ENCODE results near the gene TBR1. TPM values are rescaled to one million over a fixed set of nuclear protein-coding genes. Genes with fewer than 3 reads are reported as not detected.

Gene TBR1
- not detected for polyA plus RNA-seq (2013, experiment 1 of 2)
- not detected for polyA plus RNA-seq (2013, experiment 2 of 2)

GRCh38 chr2:161415987-161416707 is at the start of gene TBR1:
TSS of gene TBR1 (plus strand) at chr2:161416297. CDS start at chr2:161416411, 114 bp downstream.
- Histone ChIP-seq H3K4me3 (ENCODE audit: extremely low read depth, insufficient read depth, low read length, poor library complexity, severe bottlenecking) (no peak within 1 kb of the TSS), H3K27ac (ENCODE audit: low read depth, low read length, severe bottlenecking) (no peak within 1 kb of the TSS), H3K36me3 (ENCODE audit: control insufficient read depth, insufficient read depth, low read length) (peaks cover 3% of the 10 kb centered on the region), H3K4me1 (ENCODE audit: control insufficient read depth, insufficient read depth, low read length, poor library complexity, severe bottlenecking) (peaks cover 10% of the 10 kb centered on the region), H3K9me3 (ENCODE audit: control insufficient read depth, low read length) (no peaks in the 10 kb centered on the region)
- WGBS, 2 experiments (ENCODE audit: insufficient coverage in 2 of 2), result 1% methylated on average over 13 of the region's 16 CpGs

DNA sequence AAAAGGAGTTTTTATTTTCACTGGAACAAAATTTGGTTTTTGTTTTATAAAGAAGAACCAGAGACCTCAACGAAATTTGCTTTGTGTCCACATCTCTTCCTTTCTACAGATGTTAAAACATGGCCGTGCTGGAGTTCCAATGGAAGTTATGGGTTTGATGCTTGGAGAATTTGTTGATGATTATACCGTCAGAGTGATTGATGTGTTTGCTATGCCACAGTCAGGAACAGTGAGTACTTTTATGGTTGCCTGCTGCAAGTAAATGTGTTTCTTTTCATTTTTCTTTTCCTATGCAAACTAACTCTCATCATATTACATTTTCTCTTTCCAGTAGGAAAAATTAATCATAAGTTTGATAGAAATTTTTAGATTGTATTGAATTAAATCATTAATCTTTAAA is 48.4 kb upstream of the TBR1 start:
- peaks cover 27% of the 10 kb centered on the region for H3K36me3 ChIP-seq (ENCODE audit: control insufficient read depth, insufficient read depth, low read length)
- peaks cover 3% of the 10 kb centered on the region for H3K4me1 ChIP-seq (ENCODE audit: control insufficient read depth, insufficient read depth, low read length, poor library complexity, severe bottlenecking)
- H3K4me3 ChIP-seq (ENCODE audit: extremely low read depth, insufficient read depth, low read length, poor library complexity, severe bottlenecking), result no peak overlapping the region
- peaks cover 4% of the 10 kb centered on the region for H3K9me3 ChIP-seq (ENCODE audit: control insufficient read depth, low read length)
- H3K27ac ChIP-seq (ENCODE audit: low read depth, low read length, severe bottlenecking), result no peak overlapping the region
- WGBS, 2 experiments (ENCODE audit: insufficient coverage in 2 of 2), result 75 to 100% methylated on average over 1 to 2 of the region's 3 CpGs

GRCh38 chr2:161369311-161369710 is 46.8 kb upstream of the TBR1 start:
- 0% methylated on average over 1 of the region's 2 CpGs; no CpG with 5 or more reads in 1 of the 2 experiments for WGBS, 2 experiments (ENCODE audit: insufficient coverage in 2 of 2)
- Histone ChIP-seq H3K36me3 (ENCODE audit: control insufficient read depth, insufficient read depth, low read length) (peaks cover 23% of the 10 kb centered on the region), H3K4me3 (ENCODE audit: extremely low read depth, insufficient read depth, low read length, poor library complexity, severe bottlenecking) (no peak overlapping the region), H3K27ac (ENCODE audit: low read depth, low read length, severe bottlenecking) (no peak overlapping the region), H3K4me1 (ENCODE audit: control insufficient read depth, insufficient read depth, low read length, poor library complexity, severe bottlenecking) (peaks cover 3% of the 10 kb centered on the region), H3K9me3 (ENCODE audit: control insufficient read depth, low read length) (no peaks in the 10 kb centered on the region)

- H3K27ac ChIP-seq (ENCODE audit: low read depth, low read length, severe bottlenecking), result no peak overlapping the region
- H3K9me3 ChIP-seq (ENCODE audit: control insufficient read depth, low read length), result no peaks in the 10 kb centered on the region
- peaks cover 3% of the 10 kb centered on the region for H3K4me1 ChIP-seq (ENCODE audit: control insufficient read depth, insufficient read depth, low read length, poor library complexity, severe bottlenecking)
- no CpG with 5 or more reads among the region's 3 CpGs for WGBS, 2 experiments (ENCODE audit: insufficient coverage in 2 of 2)
- peaks cover 28% of the 10 kb centered on the region for H3K36me3 ChIP-seq (ENCODE audit: control insufficient read depth, insufficient read depth, low read length)
- no peak overlapping the region for H3K4me3 ChIP-seq (ENCODE audit: extremely low read depth, insufficient read depth, low read length, poor library complexity, severe bottlenecking)
These were observed 45.1 kb upstream of the TBR1 start for GRCh38 chr2:161370981-161371380.

DNA sequence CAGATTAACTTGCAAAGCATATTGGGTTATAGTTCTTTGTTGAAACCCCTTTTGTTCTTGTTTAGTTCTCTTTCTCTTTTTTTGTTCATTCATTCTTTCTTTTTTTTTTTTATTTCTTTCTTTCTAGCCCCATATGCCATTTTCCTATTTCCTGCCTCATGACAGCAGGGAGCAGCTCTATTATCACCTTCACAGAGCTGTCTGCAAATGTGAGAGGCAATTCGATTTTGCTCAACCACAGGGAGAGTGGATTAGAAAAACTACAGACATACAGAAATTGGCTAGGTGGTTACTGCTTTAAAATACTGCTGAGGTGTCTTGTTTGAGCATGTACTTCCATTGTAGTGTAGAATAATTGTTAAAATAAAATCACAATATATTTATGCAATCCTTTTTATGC is 44.2 kb upstream of the TBR1 start:
- peaks cover 28% of the 10 kb centered on the region for H3K36me3 ChIP-seq (ENCODE audit: control insufficient read depth, insufficient read depth, low read length)
- H3K9me3 ChIP-seq (ENCODE audit: control insufficient read depth, low read length), result no peaks in the 10 kb centered on the region
- peaks cover 3% of the 10 kb centered on the region for H3K4me1 ChIP-seq (ENCODE audit: control insufficient read depth, insufficient read depth, low read length, poor library complexity, severe bottlenecking)
- no peak overlapping the region for H3K27ac ChIP-seq (ENCODE audit: low read depth, low read length, severe bottlenecking)
- no CpG with 5 or more reads among the region's 1 CpG for WGBS, 2 experiments (ENCODE audit: insufficient coverage in 2 of 2)
- no peak overlapping the region for H3K4me3 ChIP-seq (ENCODE audit: extremely low read depth, insufficient read depth, low read length, poor library complexity, severe bottlenecking)

GRCh38 chr2:161373942-161374341 is 42.2 kb upstream of the TBR1 start:
- H3K27ac ChIP-seq (ENCODE audit: low read depth, low read length, severe bottlenecking), result no peak overlapping the region
- H3K36me3 ChIP-seq (ENCODE audit: control insufficient read depth, insufficient read depth, low read length), result peaks cover 32% of the 10 kb centered on the region

GRCh38 chr2:161374446-161374845 is 41.7 kb upstream of the TBR1 start:
- WGBS, 2 experiments (ENCODE audit: insufficient coverage in 2 of 2), result no CpG with 5 or more reads among the region's 1 CpG
- Histone ChIP-seq H3K9me3 (ENCODE audit: control insufficient read depth, low read length) (no peaks in the 10 kb centered on the region), H3K36me3 (ENCODE audit: control insufficient read depth, insufficient read depth, low read length) (peaks cover 34% of the 10 kb centered on the region), H3K27ac (ENCODE audit: low read depth, low read length, severe bottlenecking) (no peak overlapping the region), H3K4me3 (ENCODE audit: extremely low read depth, insufficient read depth, low read length, poor library complexity, severe bottlenecking) (no peak overlapping the region), H3K4me1 (ENCODE audit: control insufficient read depth, insufficient read depth, low read length, poor library complexity, severe bottlenecking) (peaks cover under 1% of the 10 kb centered on the region)

More at GRCh38 chr2:161373942-161374341, 42.2 kb upstream of the TBR1 start:
- Histone ChIP-seq H3K9me3 (ENCODE audit: control insufficient read depth, low read length) (no peaks in the 10 kb centered on the region), H3K4me1 (ENCODE audit: control insufficient read depth, insufficient read depth, low read length, poor library complexity, severe bottlenecking) (peaks cover 3% of the 10 kb centered on the region), H3K4me3 (ENCODE audit: extremely low read depth, insufficient read depth, low read length, poor library complexity, severe bottlenecking) (no peak overlapping the region)

GRCh38 chr2:161379740-161380139 is 36.4 kb upstream of the TBR1 start:
- Histone ChIP-seq H3K36me3 (ENCODE audit: control insufficient read depth, insufficient read depth, low read length) (peaks cover 20% of the 10 kb centered on the region), H3K4me3 (ENCODE audit: extremely low read depth, insufficient read depth, low read length, poor library complexity, severe bottlenecking) (no peak overlapping the region), H3K4me1 (ENCODE audit: control insufficient read depth, insufficient read depth, low read length, poor library complexity, severe bottlenecking) (no peaks in the 10 kb centered on the region), H3K27ac (ENCODE audit: low read depth, low read length, severe bottlenecking) (no peak overlapping the region), H3K9me3 (ENCODE audit: control insufficient read depth, low read length) (no peaks in the 10 kb centered on the region)
- 67% methylated on average over 1 of the region's 2 CpGs; no CpG with 5 or more reads in 1 of the 2 experiments for WGBS, 2 experiments (ENCODE audit: insufficient coverage in 2 of 2)

DNA sequence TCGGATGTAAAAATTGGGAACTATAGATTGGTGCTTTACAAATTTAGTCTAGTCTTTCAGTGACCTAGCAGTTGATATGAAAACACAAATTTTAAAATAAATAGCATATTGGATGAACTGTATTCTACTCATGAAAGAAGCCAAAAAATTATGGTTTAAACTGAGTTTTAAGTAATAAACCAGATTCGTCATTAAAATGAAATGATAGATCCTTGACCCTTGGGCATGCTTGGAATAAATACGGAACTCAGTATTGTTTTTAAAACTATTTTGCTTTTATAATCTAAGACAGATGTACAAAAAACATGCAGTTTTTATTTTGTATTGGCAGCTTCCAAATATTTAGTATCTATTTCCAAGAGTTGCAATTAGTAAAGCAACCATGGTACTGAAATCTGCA is 34.6 kb upstream of the TBR1 start:
- Histone ChIP-seq H3K4me1 (ENCODE audit: control insufficient read depth, insufficient read depth, low read length, poor library complexity, severe bottlenecking) (no peaks in the 10 kb centered on the region), H3K27ac (ENCODE audit: low read depth, low read length, severe bottlenecking) (no peak overlapping the region), H3K9me3 (ENCODE audit: control insufficient read depth, low read length) (no peaks in the 10 kb centered on the region), H3K4me3 (ENCODE audit: extremely low read depth, insufficient read depth, low read length, poor library complexity, severe bottlenecking) (no peak overlapping the region), H3K36me3 (ENCODE audit: control insufficient read depth, insufficient read depth, low read length) (peaks cover 20% of the 10 kb centered on the region)
- 100% methylated on average over 1 of the region's 3 CpGs; no CpG with 5 or more reads in 1 of the 2 experiments for whole genome bisulfite sequencing, 2 experiments (ENCODE audit: insufficient coverage in 2 of 2)

GRCh38 chr2:161382747-161383146 is 33.4 kb upstream of the TBR1 start:
- no peak overlapping the region for H3K4me3 ChIP-seq (ENCODE audit: extremely low read depth, insufficient read depth, low read length, poor library complexity, severe bottlenecking)
- H3K4me1 ChIP-seq (ENCODE audit: control insufficient read depth, insufficient read depth, low read length, poor library complexity, severe bottlenecking), result no peaks in the 10 kb centered on the region
- H3K36me3 ChIP-seq (ENCODE audit: control insufficient read depth, insufficient read depth, low read length), result peaks cover 20% of the 10 kb centered on the region
- H3K9me3 ChIP-seq (ENCODE audit: control insufficient read depth, low read length), result no peaks in the 10 kb centered on the region
- H3K27ac ChIP-seq (ENCODE audit: low read depth, low read length, severe bottlenecking), result no peak overlapping the region
- 93% methylated on average over 2 of the region's 4 CpGs; no CpG with 5 or more reads in 1 of the 2 experiments for WGBS, 2 experiments (ENCODE audit: insufficient coverage in 2 of 2)

DNA sequence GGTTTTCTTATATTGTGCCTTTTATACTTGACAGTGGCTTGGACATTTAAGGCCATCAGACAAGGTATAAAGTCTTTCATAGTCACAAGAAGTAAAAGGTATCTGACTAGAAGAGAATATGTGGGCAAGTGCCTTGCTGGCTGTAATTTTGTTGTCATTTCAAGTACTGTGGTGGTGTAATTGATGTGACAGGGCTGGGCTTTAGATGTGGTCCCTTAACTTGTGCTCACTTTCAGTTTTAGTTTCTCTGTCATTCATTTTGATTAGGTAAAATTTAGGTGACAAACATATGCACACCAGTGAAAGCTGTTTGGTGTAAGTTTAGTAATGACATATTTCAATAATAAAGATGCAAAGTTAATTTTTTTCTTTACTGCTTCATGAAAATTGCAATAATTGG is 31.2 kb upstream of the TBR1 start:
- no peak overlapping the region for H3K27ac ChIP-seq (ENCODE audit: low read depth, low read length, severe bottlenecking)
- H3K36me3 ChIP-seq (ENCODE audit: control insufficient read depth, insufficient read depth, low read length), result peaks cover 10% of the 10 kb centered on the region
- H3K9me3 ChIP-seq (ENCODE audit: control insufficient read depth, low read length), result no peaks in the 10 kb centered on the region
- H3K4me1 ChIP-seq (ENCODE audit: control insufficient read depth, insufficient read depth, low read length, poor library complexity, severe bottlenecking), result no peaks in the 10 kb centered on the region
- H3K4me3 ChIP-seq (ENCODE audit: extremely low read depth, insufficient read depth, low read length, poor library complexity, severe bottlenecking), result no peak overlapping the region

Measured in mesodermal cell (in vitro differentiated cells).